ENCODE measurements around the gene SFXN4. TPM values are rescaled to one million over a fixed set of nuclear protein-coding genes. Genes with fewer than 3 reads are reported as not detected.
A peak's percentile ranks its signal among the peaks of the same experiment; 100 is the strongest.

Gene SFXN4
- total RNA-seq, 6 experiments from 2014 or later, result 16.0 to 152 (median 23.8) TPM

GRCh38 chr10:119120413-119120867 is 45.1 kb downstream of the SFXN4 start:
- Histone ChIP-seq H3K4me3 (no peak overlapping the region), H3K27me3 (no peaks in the 10 kb centered on the region), H3K27ac (peak overlapping the region; percentile 66 to 90 (median 84)), H3K9me3 (no peaks in the 10 kb centered on the region), H3K4me1 (peaks cover 0 to 39% (median 15%) of the 10 kb centered on the region in 4 donors), H3K36me3 (peaks cover 0 to 25% (median 3%) of the 10 kb centered on the region in 4 donors)
- peak; percentile 85 to 95 (median 89) for ATAC-seq
- intact Hi-C loops (cut with DNase I), result no loop called here
- no peak for TF ChIP-seq POLR2A (IDR thresholded peaks at IDR 0.05)
- TF ChIP-seq CTCF (IDR thresholded peaks at IDR 0.05), result no peak
- no peak for DNase-seq
- 23% methylated on average over 4 of the region's 4 CpGs for WGBS (ENCODE audit: insufficient coverage, low coverage, low lambda C conversion rate, missing lambda C conversion rate)

- intact Hi-C loops (cut with DNase I), result no loop called here
- DNase-seq (no peak), ATAC-seq (peak in 1 of 4 donors; percentile 2)
- WGBS (ENCODE audit: insufficient coverage, low coverage, low lambda C conversion rate, missing lambda C conversion rate), result 29% methylated on average over 1 of the region's 1 CpG
- Histone ChIP-seq H3K4me1 (peaks cover 0 to 46% (median 16%) of the 10 kb centered on the region in 4 donors), H3K27me3 (no peaks in the 10 kb centered on the region), H3K36me3 (peaks cover 0 to 21% (median 3%) of the 10 kb centered on the region in 4 donors), H3K27ac (peak overlapping the region; percentile 63 to 90 (median 84)), H3K4me3 (no peak overlapping the region), H3K9me3 (no peaks in the 10 kb centered on the region)
- TF ChIP-seq POLR2A (IDR thresholded peaks at IDR 0.05) (no peak), CTCF (IDR thresholded peaks at IDR 0.05) (no peak)
Measured at GRCh38 chr10:119119400-119119799, 46.1 kb downstream of the SFXN4 start.

GRCh38 chr10:119118231-119118630 is 47.3 kb downstream of the SFXN4 start:
- H3K36me3 ChIP-seq, result peaks cover 0 to 15% (median 3%) of the 10 kb centered on the region in 4 donors
- DNase-seq, result no peak
- TF ChIP-seq CTCF (IDR thresholded peaks at IDR 0.05), result no peak
- no peak for TF ChIP-seq POLR2A (IDR thresholded peaks at IDR 0.05)

GRCh38 chr10:119116326-119116951 is 49.1 kb downstream of the SFXN4 start:
- no peaks in the 10 kb centered on the region for H3K9me3 ChIP-seq
- peaks cover 0 to 56% (median 14%) of the 10 kb centered on the region in 4 donors for H3K4me1 ChIP-seq
- ATAC-seq (peak in 1 of 4 donors; percentile 11), DNase-seq (no peak)
- H3K27ac ChIP-seq, result peak overlapping the region in 2 of 3 donors; percentile 41 to 54
- WGBS (ENCODE audit: insufficient coverage, low coverage, low lambda C conversion rate, missing lambda C conversion rate), result 55% methylated on average over 6 of the region's 6 CpGs
- no peaks in the 10 kb centered on the region for H3K27me3 ChIP-seq
- no peak overlapping the region for H3K4me3 ChIP-seq
- TF ChIP-seq CTCF (IDR thresholded peaks at IDR 0.05) (no peak), POLR2A (IDR thresholded peaks at IDR 0.05) (no peak)
- intact Hi-C loops (cut with DNase I), result no loop called here
- H3K36me3 ChIP-seq, result peaks cover 0 to 25% (median 1%) of the 10 kb centered on the region in 4 donors

More at GRCh38 chr10:119118231-119118630, 47.3 kb downstream of the SFXN4 start:
- Histone ChIP-seq H3K27me3 (no peaks in the 10 kb centered on the region), H3K27ac (peak overlapping the region in 1 of 3 donors; percentile 26), H3K4me3 (no peak overlapping the region), H3K4me1 (peaks cover 0 to 58% (median 18%) of the 10 kb centered on the region in 4 donors), H3K9me3 (no peaks in the 10 kb centered on the region)
- intact Hi-C loops (cut with DNase I), result no loop called here
- no peak for ATAC-seq
- 89% methylated on average over 5 of the region's 5 CpGs for WGBS (ENCODE audit: insufficient coverage, low coverage, low lambda C conversion rate, missing lambda C conversion rate)

Data from right lobe of liver (tissue), 6 donors.